Tibial artery (tissue), 4 donors: ENCODE measurements around the gene MRPL40.
"Not testable (repeated sequence)": the region's sequence is repeated elsewhere in the genome, so short reads cannot be mapped to it uniquely, and the experiment has no call there.

Experiments used
- DNase-seq, 2 donors: peaks; one replicate each; pipeline ENCODE4 v3.0.0-alpha.2; 2019
- H3K27ac ChIP-seq, 2 donors: fragments of 200-600 bp; sonication (generic) in 1 of 2; 1 replicate in 1 of 2; 2 replicates in 1 of 2; pipeline ENCODE4 v1.5.1; 2018 to 2019; ENCODE audit warnings: mild to moderate bottlenecking in 1 of 2
- H3K27me3 ChIP-seq, 2 donors: fragments of 200-600 bp; sonication (generic) in 1 of 2; one replicate each; pipeline versions ENCODE4 v1.5.1 to v1.6.0; 2016 to 2019
- H3K36me3 ChIP-seq, 3 donors: fragments of 200-600 bp; sonication (generic) in 2 of 3; one replicate each; pipeline ENCODE4 v1.5.1; 2016 to 2019; ENCODE audit warnings: mild to moderate bottlenecking in 2 of 3
- H3K4me1 ChIP-seq, 4 donors: fragments of 200-600 bp; sonication (generic) in 2 of 4; 1 replicate in 3 of 4; 2 replicates in 1 of 4; pipeline ENCODE4 v1.5.1; 2016 to 2019
- H3K4me3 ChIP-seq, 2 donors: fragments of 200-600 bp; sonication (generic) in 1 of 2; 1 replicate in 1 of 2; 2 replicates in 1 of 2; pipeline ENCODE4 v1.5.1; 2018 to 2019; ENCODE audit warnings: mild to moderate bottlenecking in 2 of 2
- H3K9me3 ChIP-seq, 3 donors: fragments of 200-600 bp; sonication (generic) in 1 of 3; one replicate each; pipeline ENCODE4 v1.5.1; 2016 to 2019
- intact Hi-C: fragments of 100-400 bp; cut with DNase I; formaldehyde crosslinking; loops from one replicate; pipeline ENCODE4 v1.15.0; 2023; ENCODE audit warnings: low total_unique reads
- TF ChIP-seq, protein P1 (sequence below), 2 experiments: fragments of 200-600 bp in 1 of 2; fragments of 450-650 bp in 1 of 2; IDR thresholded peaks; one replicate each; pipeline ENCODE4 v1.5.1; 2017 to 2019; ENCODE audit warnings: antibody characterized with exemption in 2 of 2, mild to moderate bottlenecking in 1 of 2, moderate library complexity in 1 of 2

MRPL40 gene

DNA sequence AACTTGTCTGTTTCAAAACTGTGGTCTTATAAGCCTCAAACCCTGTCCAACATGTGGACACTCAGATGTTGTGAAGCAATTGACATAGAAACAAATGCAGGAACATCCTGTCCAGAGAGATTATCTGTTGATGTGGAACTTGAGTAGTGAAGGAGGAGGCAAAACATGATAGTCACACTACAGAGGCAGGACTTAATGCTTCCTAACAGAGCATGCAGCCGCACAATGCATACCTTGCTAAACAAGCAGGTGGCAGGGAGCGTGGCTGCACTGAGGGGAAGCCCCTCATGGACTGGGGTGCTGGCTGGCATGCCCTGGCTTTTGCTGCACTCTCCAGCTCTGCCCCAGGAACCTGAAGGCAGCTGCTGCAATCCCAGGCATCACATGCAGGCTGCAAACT is 9.8 kb downstream of the MRPL40 start:
- TF ChIP-seq, protein P1, sequence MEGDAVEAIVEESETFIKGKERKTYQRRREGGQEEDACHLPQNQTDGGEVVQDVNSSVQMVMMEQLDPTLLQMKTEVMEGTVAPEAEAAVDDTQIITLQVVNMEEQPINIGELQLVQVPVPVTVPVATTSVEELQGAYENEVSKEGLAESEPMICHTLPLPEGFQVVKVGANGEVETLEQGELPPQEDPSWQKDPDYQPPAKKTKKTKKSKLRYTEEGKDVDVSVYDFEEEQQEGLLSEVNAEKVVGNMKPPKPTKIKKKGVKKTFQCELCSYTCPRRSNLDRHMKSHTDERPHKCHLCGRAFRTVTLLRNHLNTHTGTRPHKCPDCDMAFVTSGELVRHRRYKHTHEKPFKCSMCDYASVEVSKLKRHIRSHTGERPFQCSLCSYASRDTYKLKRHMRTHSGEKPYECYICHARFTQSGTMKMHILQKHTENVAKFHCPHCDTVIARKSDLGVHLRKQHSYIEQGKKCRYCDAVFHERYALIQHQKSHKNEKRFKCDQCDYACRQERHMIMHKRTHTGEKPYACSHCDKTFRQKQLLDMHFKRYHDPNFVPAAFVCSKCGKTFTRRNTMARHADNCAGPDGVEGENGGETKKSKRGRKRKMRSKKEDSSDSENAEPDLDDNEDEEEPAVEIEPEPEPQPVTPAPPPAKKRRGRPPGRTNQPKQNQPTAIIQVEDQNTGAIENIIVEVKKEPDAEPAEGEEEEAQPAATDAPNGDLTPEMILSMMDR (IDR thresholded peaks at IDR 0.05), result no peak
- intact Hi-C loops, result no loop called here
- H3K27me3 ChIP-seq, result no peaks in the 10 kb centered on the region
- H3K36me3 ChIP-seq, result peaks cover 0 to 38% (median 12%) of the 10 kb centered on the region in 3 donors
- H3K9me3 ChIP-seq, result no peaks in the 10 kb centered on the region
- H3K27ac ChIP-seq, result no peak overlapping the region
- H3K4me3 ChIP-seq, result no peak overlapping the region
- peaks cover 0 to 27% (median 12%) of the 10 kb centered on the region in 4 donors for H3K4me1 ChIP-seq
- DNase-seq, result no peak

DNA sequence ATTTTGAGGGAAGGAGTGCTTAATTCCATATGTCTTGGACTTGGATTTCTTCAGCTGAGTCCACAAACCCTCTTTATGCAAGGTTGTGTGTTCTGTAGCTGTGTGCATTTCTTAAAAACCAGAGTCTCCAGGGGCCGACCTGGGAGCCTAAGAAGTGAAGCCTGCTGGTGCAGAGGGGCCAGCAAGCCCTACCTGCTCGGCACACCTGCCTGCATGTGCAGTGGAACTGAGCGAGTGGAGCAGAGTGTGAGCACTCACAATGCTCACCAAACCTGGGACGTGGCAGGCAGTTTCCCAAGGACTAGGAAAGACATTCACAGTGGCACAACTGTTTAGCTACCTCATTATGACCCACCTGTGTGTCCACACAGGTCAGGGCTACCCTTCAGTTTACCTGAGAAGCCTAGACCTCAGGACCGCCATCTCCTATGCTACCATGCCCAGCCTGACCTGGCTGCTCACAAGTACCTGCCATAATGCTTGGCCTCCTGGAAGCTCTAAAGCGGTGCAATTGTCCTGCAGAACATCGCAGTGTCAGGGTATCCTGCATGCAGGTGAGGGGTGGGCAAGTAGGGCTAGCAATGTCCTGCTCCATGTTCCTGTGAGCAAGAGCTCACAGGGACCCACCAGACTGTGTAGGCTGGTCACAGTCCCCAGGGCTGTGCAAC is 11.3 kb downstream of the MRPL40 start:
- Histone ChIP-seq H3K27me3 (no peaks in the 10 kb centered on the region), H3K9me3 (no peaks in the 10 kb centered on the region), H3K36me3 (peaks cover 0 to 38% (median 12%) of the 10 kb centered on the region in 3 donors), H3K27ac (no peak overlapping the region), H3K4me1 (peaks cover 0 to 35% (median 17%) of the 10 kb centered on the region in 4 donors), H3K4me3 (no peak overlapping the region)
- DNase-seq, result no peak
- intact Hi-C loops, result no loop called here
- TF ChIP-seq, protein P1 (IDR thresholded peaks at IDR 0.05), result no peak

DNA sequence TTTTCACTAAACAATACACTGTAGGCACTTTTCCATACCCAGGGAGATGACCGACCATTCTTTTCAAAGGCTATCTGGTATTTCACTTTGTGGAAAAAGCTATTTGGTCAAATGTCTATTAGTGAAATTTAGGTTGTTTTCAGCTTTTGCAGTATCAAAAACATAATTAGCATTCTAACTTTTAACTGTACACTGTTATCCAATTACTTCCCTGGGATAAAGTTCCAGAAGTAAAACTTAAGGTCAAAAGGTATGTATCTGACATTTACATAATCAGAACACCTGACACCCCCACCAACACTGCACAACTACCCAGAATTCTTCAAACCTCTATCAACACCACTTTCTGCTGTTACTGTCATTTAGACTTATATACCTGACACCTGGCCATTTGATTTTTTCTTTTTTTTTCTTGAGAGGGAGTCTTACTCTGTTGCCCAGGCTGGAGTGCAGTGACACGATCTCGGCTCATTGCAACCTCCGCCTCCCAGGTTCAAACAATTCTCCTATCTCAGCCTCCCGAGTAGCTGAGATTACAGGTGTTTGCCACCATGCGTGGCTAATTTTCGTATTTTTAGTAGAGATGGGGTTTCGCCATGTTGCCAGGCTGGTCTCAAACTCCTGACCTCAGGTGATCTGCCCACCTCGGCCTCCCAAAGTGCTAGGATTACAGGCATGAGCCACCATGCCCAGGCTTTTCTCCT is 13.1 kb downstream of the MRPL40 start:
- peaks cover 0 to 37% (median 17%) of the 10 kb centered on the region in 4 donors for H3K4me1 ChIP-seq
- intact Hi-C loops, result not testable (repeated sequence)

DNA sequence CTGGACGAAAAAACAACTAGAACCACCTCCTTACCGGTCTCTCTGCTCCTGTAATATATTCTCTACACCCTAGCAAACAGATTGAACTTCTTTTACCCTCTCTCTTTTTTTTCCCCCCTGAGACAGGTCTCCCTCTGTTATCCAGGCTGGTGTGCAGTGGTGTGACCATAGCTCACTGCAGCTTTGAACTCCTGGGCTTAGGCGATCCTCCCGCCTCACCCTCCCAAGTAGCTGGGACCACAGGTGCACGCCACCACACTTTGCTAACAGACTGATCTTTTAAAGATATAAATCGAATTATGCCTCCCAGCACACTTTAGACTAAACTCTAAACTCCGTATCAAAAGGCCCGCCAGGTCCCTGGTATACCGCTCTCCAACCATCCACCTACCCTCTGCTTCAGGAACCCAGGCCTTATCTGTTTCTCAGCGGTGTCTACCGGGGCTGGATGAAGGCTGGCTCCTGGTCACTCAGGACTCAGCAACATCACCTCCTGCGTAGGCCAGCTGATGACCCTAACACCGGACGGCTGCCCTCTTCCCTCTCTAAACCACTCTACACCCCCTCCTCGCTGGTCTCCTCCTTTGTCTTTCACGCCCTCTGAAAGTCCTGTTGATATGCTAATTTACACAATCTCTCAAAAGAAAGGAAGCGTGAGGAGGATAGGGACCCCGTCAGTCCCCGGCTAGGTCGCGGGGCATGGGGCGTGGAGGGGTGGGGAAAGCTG is 14.4 kb downstream of the MRPL40 start:
- intact Hi-C loops, result no loop called here
- TF ChIP-seq, protein P1 (IDR thresholded peaks at IDR 0.05), result no peak
- Histone ChIP-seq H3K27ac (peak overlapping the region; percentile 84 to 91), H3K4me1 (peaks cover 0 to 37% (median 17%) of the 10 kb centered on the region in 4 donors), H3K36me3 (peaks cover 0 to 41% (median 12%) of the 10 kb centered on the region in 3 donors), H3K27me3 (no peaks in the 10 kb centered on the region), H3K4me3 (peak overlapping the region; percentile 81 to 88), H3K9me3 (no peaks in the 10 kb centered on the region)
- no peak for DNase-seq

More for the DNA sequence above, 13.1 kb downstream of the MRPL40 start:
- H3K27ac ChIP-seq, DNase-seq, H3K4me3 ChIP-seq, H3K27me3 ChIP-seq, H3K9me3 ChIP-seq: not testable (repeated sequence)
- H3K36me3 ChIP-seq, result peaks cover 0 to 35% (median 12%) of the 10 kb centered on the region in 3 donors

DNA sequence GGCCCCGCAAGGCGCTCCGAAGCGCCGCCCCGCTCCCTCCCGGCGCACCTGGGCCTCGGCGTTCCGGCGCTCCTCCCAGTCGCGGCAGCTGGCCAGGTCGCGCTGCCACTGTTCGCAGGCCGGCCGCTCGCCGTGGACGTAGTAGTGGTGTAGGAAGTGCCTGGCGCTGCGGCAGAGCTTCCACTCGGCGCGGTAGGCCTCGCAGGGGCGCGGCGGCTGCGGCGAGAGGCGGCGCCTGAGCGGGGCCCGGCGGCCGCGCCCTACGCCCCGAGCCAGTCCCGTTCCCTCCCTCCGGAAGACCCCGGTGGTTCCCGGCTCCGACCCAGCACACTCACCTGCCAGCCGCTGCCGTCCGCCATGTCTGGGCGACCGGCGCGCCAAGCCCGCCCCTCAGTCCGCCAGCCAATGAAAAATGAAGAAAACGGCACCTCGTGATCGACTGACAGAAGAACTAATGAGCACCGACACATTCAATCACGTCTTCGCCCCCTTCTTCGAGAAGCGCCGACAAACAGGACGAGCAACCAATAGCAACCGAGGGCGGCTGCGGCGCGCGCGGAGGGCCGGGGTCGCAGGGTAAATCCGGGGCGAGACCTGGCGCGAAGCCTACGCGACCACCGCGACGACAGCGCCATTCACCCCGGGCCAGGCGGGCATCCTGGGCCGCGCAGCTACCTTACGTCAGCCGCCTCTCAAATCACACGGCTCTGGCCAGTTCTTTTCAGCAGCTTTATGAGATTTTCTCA is 15.2 kb downstream of the MRPL40 start, which contains the start of gene C22orf39:
C22orf39 (minus strand) TSS at position 382 of the 746 bp plus-strand sequence; CDS start at position 359, 23 bp downstream.
- peaks cover 4 to 43% (median 18%) of the 10 kb centered on the region in 3 donors for H3K36me3 ChIP-seq
- no peaks in the 10 kb centered on the region for H3K9me3 ChIP-seq
- TF ChIP-seq, protein P1 (IDR thresholded peaks at IDR 0.05), result no peak
- H3K4me1 ChIP-seq, result peaks cover 0 to 37% (median 17%) of the 10 kb centered on the region in 4 donors
- DNase-seq, result peak; percentile 91 to 94
- intact Hi-C loops, result no loop called here
- no peaks in the 10 kb centered on the region for H3K27me3 ChIP-seq
- peak within 1 kb of the TSS; percentile 81 to 88 for H3K4me3 ChIP-seq
- H3K27ac ChIP-seq, result peak within 1 kb of the TSS; percentile 84 to 91
